Body of pancreas (tissue), 4 donors: Measurements from ENCODE around the gene SUPT3H. TPM values are rescaled to one million over a fixed set of nuclear protein-coding genes. Genes with fewer than 3 reads are reported as not detected.

Experiments used
- ATAC-seq: fragments of 150-250 bp; one replicate; pipeline ENCODE4 v1.9.1; 2016
- DNase-seq, 4 donors: peaks; one replicate each; pipeline ENCODE4 v3.0.0-alpha.2; 2019
- H3K27ac ChIP-seq, 4 donors: fragments of 200-600 bp; sonication (generic); 1 replicate in 3 of 4; 2 replicates in 1 of 4; pipeline versions ENCODE4 v1.5.1 to v1.6.1; 2016 to 2019; ENCODE audit warnings: mild to moderate bottlenecking in 1 of 4, mixed read lengths in 1 of 4, moderate library complexity in 1 of 4
- H3K27me3 ChIP-seq, 2 donors: fragments of 200-600 bp; sonication (generic); one replicate each; pipeline ENCODE4 v1.6.0; 2016; ENCODE audit warnings: mild to moderate bottlenecking in 1 of 2
- H3K36me3 ChIP-seq, 2 donors: fragments of 200-600 bp; sonication (generic); replicated peaks in 1 of 2; 2 replicates each; pipeline ENCODE4 v1.5.1; 2016; ENCODE audit warnings: low read depth in 2 of 2; ENCODE audit not compliant: insufficient read depth in 1 of 2
- H3K4me1 ChIP-seq: fragments of 200-600 bp; sonication (generic); one replicate; pipeline ENCODE4 v1.6.0; 2016
- H3K4me3 ChIP-seq, 2 donors: fragments of 200-600 bp; sonication (generic); 1 replicate in 1 of 2; 2 replicates in 1 of 2; pipeline ENCODE4 v1.5.1; 2016 to 2019
- H3K9me3 ChIP-seq, 3 donors: fragments of 200-600 bp; sonication (generic); 1 replicate in 2 of 3; 2 replicates in 1 of 3; pipeline ENCODE4 v1.5.1; 2016
- POLR2A ChIP-seq, 3 donors: fragments of 450-650 bp; IDR thresholded peaks; one replicate each; pipeline ENCODE4 v1.6.1; 2016; ENCODE audit warnings: antibody characterized with exemption in 3 of 3, mild to moderate bottlenecking in 2 of 3
- WGBS, 2 donors: methylation state at CpG; one replicate each; pipeline ENCODE4 v1.1.5; 2017; 5-methylcytosine and 5-hydroxymethylcytosine counted together
- intact Hi-C: fragments of 100-400 bp; cut with DNase I; formaldehyde crosslinking; loops from one replicate; pipeline ENCODE4 v1.15.1; 2023
- total RNA-seq, 2 donors: library from RNA; depleted of rRNA; stranded (reverse); fragments of >200 nt; gene quantifications; one replicate each; pipeline ENCODE4 v1.1.0, GENCODE V29; 2016
- TF ChIP-seq, protein P1 (sequence below), 7 experiments: fragments of 450-650 bp in 4 of 7; fragments of 200-600 bp in 3 of 7; sonication (generic) in 3 of 7; IDR thresholded peaks; one replicate each; pipeline ENCODE4 v1.5.1; 2016 to 2019; ENCODE audit warnings: antibody characterized with exemption in 7 of 7

The SUPT3H gene
- total RNA-seq, 2 donors from 2014 or later, result 4.9 to 6.7 TPM

DNA sequence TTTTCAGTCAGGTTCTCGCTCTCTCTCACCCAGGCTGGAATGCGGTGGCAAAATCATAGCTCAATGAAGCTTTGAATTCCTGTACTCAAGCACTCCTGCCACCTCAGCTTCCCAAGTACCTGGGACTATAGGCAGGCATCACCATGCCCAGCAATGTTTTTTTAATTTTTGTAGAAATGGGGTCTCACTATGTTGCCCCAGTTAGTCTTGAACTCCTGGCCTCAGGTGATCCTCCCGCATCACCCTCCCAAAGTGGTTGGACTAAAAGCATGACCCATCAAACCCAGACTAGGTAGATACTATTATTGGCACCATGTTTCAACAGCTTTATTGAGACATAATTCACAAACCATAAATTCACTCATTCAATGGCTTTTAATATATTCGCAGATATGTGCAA is 122.3 kb downstream of the SUPT3H start:
- peaks cover 9% of the 10 kb centered on the region for H3K4me1 ChIP-seq
- 91 to 99% methylated on average over 4 of the region's 4 CpGs for WGBS, 2 donors
- no peak for DNase-seq
- no peak overlapping the region for H3K4me3 ChIP-seq
- no peaks in the 10 kb centered on the region for H3K27me3 ChIP-seq
- no peak overlapping the region for H3K27ac ChIP-seq
- ATAC-seq, result no peak
- no peaks in the 10 kb centered on the region for H3K36me3 ChIP-seq
- TF ChIP-seq, protein P1, sequence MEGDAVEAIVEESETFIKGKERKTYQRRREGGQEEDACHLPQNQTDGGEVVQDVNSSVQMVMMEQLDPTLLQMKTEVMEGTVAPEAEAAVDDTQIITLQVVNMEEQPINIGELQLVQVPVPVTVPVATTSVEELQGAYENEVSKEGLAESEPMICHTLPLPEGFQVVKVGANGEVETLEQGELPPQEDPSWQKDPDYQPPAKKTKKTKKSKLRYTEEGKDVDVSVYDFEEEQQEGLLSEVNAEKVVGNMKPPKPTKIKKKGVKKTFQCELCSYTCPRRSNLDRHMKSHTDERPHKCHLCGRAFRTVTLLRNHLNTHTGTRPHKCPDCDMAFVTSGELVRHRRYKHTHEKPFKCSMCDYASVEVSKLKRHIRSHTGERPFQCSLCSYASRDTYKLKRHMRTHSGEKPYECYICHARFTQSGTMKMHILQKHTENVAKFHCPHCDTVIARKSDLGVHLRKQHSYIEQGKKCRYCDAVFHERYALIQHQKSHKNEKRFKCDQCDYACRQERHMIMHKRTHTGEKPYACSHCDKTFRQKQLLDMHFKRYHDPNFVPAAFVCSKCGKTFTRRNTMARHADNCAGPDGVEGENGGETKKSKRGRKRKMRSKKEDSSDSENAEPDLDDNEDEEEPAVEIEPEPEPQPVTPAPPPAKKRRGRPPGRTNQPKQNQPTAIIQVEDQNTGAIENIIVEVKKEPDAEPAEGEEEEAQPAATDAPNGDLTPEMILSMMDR (IDR thresholded peaks at IDR 0.05), result no peak
- no peak for TF ChIP-seq POLR2A (IDR thresholded peaks at IDR 0.05)
- H3K9me3 ChIP-seq, result no peaks in the 10 kb centered on the region
- intact Hi-C loops, result no loop called here

DNA sequence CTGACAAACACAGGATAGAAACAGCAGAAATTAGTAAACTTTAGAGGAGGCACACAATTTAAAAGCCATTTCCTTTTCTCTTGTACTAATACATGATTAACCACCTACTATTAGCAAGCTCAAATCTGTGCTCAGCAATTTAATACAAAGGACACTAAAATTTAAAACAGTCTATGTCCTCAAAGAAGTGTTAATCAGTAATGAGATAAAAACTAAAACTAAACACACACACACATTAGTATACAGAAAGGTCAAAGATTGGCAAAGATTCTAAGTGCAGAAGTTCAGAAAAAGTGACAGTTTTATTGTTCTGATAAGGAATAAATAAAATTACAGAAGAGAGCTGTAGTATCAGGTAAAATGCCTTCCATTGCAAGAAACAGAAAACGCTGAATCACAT is 123.5 kb downstream of the SUPT3H start:
- intact Hi-C loops, result no loop called here

DNA sequence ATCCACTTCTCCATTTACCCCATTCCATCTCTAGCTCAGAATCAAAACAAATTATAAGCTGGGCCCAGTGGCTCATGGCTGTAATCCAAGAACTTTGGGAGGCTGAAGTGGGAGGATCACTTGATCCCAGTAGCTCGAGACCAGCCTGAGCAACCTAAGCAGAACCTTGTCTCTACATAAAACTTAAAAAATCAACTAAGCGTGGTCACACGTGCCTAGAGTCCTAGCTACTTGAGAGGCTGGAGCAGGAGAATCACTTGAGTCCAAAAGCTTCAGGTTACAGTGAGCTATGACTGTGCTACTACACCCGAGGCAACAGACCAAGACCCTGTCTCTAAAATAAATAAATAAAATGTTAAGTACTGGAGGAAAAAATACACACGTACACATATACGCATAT is 124.3 kb downstream of the SUPT3H start:
- no peaks in the 10 kb centered on the region for H3K9me3 ChIP-seq
- DNase-seq, result no peak
- TF ChIP-seq POLR2A (IDR thresholded peaks at IDR 0.05), result no peak
- TF ChIP-seq, protein P1 (IDR thresholded peaks at IDR 0.05), result no peak
- H3K27ac ChIP-seq, result no peak overlapping the region
- intact Hi-C loops, result no loop called here
- no peaks in the 10 kb centered on the region for H3K36me3 ChIP-seq
- no peak overlapping the region for H3K4me3 ChIP-seq
- H3K4me1 ChIP-seq, result peaks cover 9% of the 10 kb centered on the region
- no peak for ATAC-seq
- H3K27me3 ChIP-seq, result no peaks in the 10 kb centered on the region
- WGBS, 2 donors, result 80 to 92% methylated on average over 6 of the region's 6 CpGs

More for the DNA sequence above, 123.5 kb downstream of the SUPT3H start:
- WGBS, 2 donors, result 15 to 26% methylated on average over 1 of the region's 1 CpG
- no peaks in the 10 kb centered on the region for H3K9me3 ChIP-seq
- H3K36me3 ChIP-seq, result no peaks in the 10 kb centered on the region
- no peak for DNase-seq
- ATAC-seq, result no peak
- H3K27ac ChIP-seq, result no peak overlapping the region
- TF ChIP-seq, protein P1 (IDR thresholded peaks at IDR 0.05), result no peak
- no peaks in the 10 kb centered on the region for H3K27me3 ChIP-seq
- H3K4me3 ChIP-seq, result no peak overlapping the region
- peaks cover 9% of the 10 kb centered on the region for H3K4me1 ChIP-seq

DNA sequence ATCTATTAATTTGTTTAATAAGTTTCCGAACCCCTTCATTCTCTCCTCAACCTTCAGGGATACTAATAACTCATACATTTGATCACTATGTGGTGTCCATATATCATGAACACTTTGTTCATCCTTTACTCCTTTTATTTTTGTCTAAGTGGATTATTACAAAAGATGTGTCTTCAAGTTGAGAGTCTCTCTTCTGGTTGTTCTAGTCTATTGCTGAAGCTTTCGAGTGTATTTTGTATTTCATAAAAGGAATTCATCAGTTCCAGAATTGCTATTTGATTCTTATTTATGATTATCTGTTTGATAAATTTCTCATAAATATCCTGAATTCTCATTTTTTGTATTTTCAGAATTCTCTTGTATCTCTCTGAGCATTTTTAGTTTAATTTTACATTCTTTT is 146.1 kb downstream of the SUPT3H start:
- intact Hi-C loops, result no loop called here
- Histone ChIP-seq H3K4me1 (no peaks in the 10 kb centered on the region), H3K27ac (no peak overlapping the region), H3K4me3 (no peak overlapping the region), H3K27me3 (no peaks in the 10 kb centered on the region), H3K36me3 (no peaks in the 10 kb centered on the region), H3K9me3 (no peaks in the 10 kb centered on the region)
- WGBS, 2 donors, result 91 to 94% methylated on average over 2 of the region's 2 CpGs
- no peak for ATAC-seq
- no peak for TF ChIP-seq POLR2A (IDR thresholded peaks at IDR 0.05)
- TF ChIP-seq, protein P1 (IDR thresholded peaks at IDR 0.05), result no peak
- DNase-seq, result no peak

DNA sequence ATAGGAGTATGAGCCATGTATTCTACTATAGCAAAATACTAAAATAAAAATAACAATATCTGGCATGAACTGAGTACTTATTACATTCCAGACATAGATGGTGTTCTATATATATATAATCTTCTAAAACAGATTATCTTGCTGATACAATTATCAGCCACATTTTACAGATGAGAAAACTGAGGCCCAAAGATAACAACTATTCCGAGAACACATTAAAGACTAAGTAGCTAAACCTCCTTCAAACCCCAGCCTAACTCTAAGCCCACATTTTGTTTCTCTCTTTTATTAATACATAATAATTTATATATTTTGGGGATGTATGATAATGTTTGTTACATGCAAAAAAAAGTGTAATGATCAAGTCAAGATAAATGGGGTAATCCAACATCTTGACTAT is 148.3 kb downstream of the SUPT3H start:
- DNase-seq (no peak), ATAC-seq (no peak)
- no peaks in the 10 kb centered on the region for H3K9me3 ChIP-seq
- H3K27me3 ChIP-seq, result no peaks in the 10 kb centered on the region
- intact Hi-C loops, result no loop called here
- H3K4me1 ChIP-seq, result no peaks in the 10 kb centered on the region
- H3K27ac ChIP-seq, result no peak overlapping the region
- H3K4me3 ChIP-seq, result no peak overlapping the region
- WGBS, 2 donors, result 94 to 100% methylated on average over 1 of the region's 1 CpG
- H3K36me3 ChIP-seq, result no peaks in the 10 kb centered on the region
- TF ChIP-seq, protein P1 (IDR thresholded peaks at IDR 0.05), result no peak
- TF ChIP-seq POLR2A (IDR thresholded peaks at IDR 0.05), result no peak
